Measurements from ENCODE around the gene UBC.

UBC gene

GRCh38 chr12:124914392-124915238 lies at the start of gene UBC:
UBC (minus strand) TSS chr12:124914650; CDS start chr12:124913771, 879 bp downstream.
- Histone ChIP-seq H3K36me3 (ENCODE audit: control insufficient read depth, insufficient read depth, low read length) (peaks cover 33% of the 10 kb centered on the region), H3K4me1 (ENCODE audit: control insufficient read depth, insufficient read depth, low read length) (peaks cover 34% of the 10 kb centered on the region), H3K27me3 (ENCODE audit: control insufficient read depth, insufficient read depth, low read length) (no peaks in the 10 kb centered on the region)

GRCh38 chr12:124963211-124963610 lies 48.8 kb upstream of the UBC start:
- Histone ChIP-seq H3K27me3 (ENCODE audit: control insufficient read depth, insufficient read depth, low read length) (no peaks in the 10 kb centered on the region), H3K9ac (ENCODE audit: low read length) (no peak overlapping the region), H3K4me1 (ENCODE audit: control insufficient read depth, insufficient read depth, low read length) (no peaks in the 10 kb centered on the region), H3K27ac (ENCODE audit: low read depth, low read length) (no peak overlapping the region), H3K9me3 (ENCODE audit: control insufficient read depth, insufficient read depth, low read depth, low read length) (no peaks in the 10 kb centered on the region), H3K36me3 (ENCODE audit: control insufficient read depth, insufficient read depth, low read length) (peaks cover 84% of the 10 kb centered on the region), H3K4me3 (ENCODE audit: low read depth, low read length) (no peak overlapping the region)

More at GRCh38 chr12:124914392-124915238, at the start of gene UBC:
- no peaks in the 10 kb centered on the region for H3K9me3 ChIP-seq (ENCODE audit: control insufficient read depth, insufficient read depth, low read depth, low read length)
- H3K9ac ChIP-seq (ENCODE audit: low read length): peak within 1 kb of the TSS; percentile 99
- peak within 1 kb of the TSS; percentile 90 for H3K4me3 ChIP-seq (ENCODE audit: low read depth, low read length)
- peak within 1 kb of the TSS; percentile 100 for H3K27ac ChIP-seq (ENCODE audit: low read depth, low read length)

- no peaks in the 10 kb centered on the region for H3K4me1 ChIP-seq (ENCODE audit: control insufficient read depth, insufficient read depth, low read length)
- H3K4me3 ChIP-seq (ENCODE audit: low read depth, low read length): no peak overlapping the region
- no peaks in the 10 kb centered on the region for H3K9me3 ChIP-seq (ENCODE audit: control insufficient read depth, insufficient read depth, low read depth, low read length)
- no peaks in the 10 kb centered on the region for H3K27me3 ChIP-seq (ENCODE audit: control insufficient read depth, insufficient read depth, low read length)
- H3K9ac ChIP-seq (ENCODE audit: low read length): no peak overlapping the region
- H3K27ac ChIP-seq (ENCODE audit: low read depth, low read length): no peak overlapping the region
- peaks cover 83% of the 10 kb centered on the region for H3K36me3 ChIP-seq (ENCODE audit: control insufficient read depth, insufficient read depth, low read length)
These were observed 46.6 kb upstream of the UBC start for GRCh38 chr12:124961055-124961454.

GRCh38 chr12:124956571-124956970 lies 42.1 kb upstream of the UBC start:
- Histone ChIP-seq H3K9ac (ENCODE audit: low read length) (no peak overlapping the region), H3K27ac (ENCODE audit: low read depth, low read length) (no peak overlapping the region), H3K36me3 (ENCODE audit: control insufficient read depth, insufficient read depth, low read length) (peaks cover 89% of the 10 kb centered on the region), H3K4me3 (ENCODE audit: low read depth, low read length) (no peak overlapping the region), H3K9me3 (ENCODE audit: control insufficient read depth, insufficient read depth, low read depth, low read length) (no peaks in the 10 kb centered on the region), H3K27me3 (ENCODE audit: control insufficient read depth, insufficient read depth, low read length) (no peaks in the 10 kb centered on the region), H3K4me1 (ENCODE audit: control insufficient read depth, insufficient read depth, low read length) (no peaks in the 10 kb centered on the region)

- Histone ChIP-seq H3K4me3 (ENCODE audit: low read depth, low read length) (no peak overlapping the region), H3K9me3 (ENCODE audit: control insufficient read depth, insufficient read depth, low read depth, low read length) (no peaks in the 10 kb centered on the region), H3K9ac (ENCODE audit: low read length) (no peak overlapping the region), H3K27me3 (ENCODE audit: control insufficient read depth, insufficient read depth, low read length) (no peaks in the 10 kb centered on the region), H3K27ac (ENCODE audit: low read depth, low read length) (no peak overlapping the region), H3K36me3 (ENCODE audit: control insufficient read depth, insufficient read depth, low read length) (peaks cover 89% of the 10 kb centered on the region), H3K4me1 (ENCODE audit: control insufficient read depth, insufficient read depth, low read length) (no peaks in the 10 kb centered on the region)
These were observed 40.3 kb upstream of the UBC start for GRCh38 chr12:124954771-124955170.

GRCh38 chr12:124953689-124954405 lies 39.4 kb upstream of the UBC start:
- Histone ChIP-seq H3K27me3 (ENCODE audit: control insufficient read depth, insufficient read depth, low read length) (no peaks in the 10 kb centered on the region), H3K4me3 (ENCODE audit: low read depth, low read length) (no peak overlapping the region), H3K27ac (ENCODE audit: low read depth, low read length) (no peak overlapping the region), H3K36me3 (ENCODE audit: control insufficient read depth, insufficient read depth, low read length) (peaks cover 93% of the 10 kb centered on the region), H3K9ac (ENCODE audit: low read length) (no peak overlapping the region), H3K9me3 (ENCODE audit: control insufficient read depth, insufficient read depth, low read depth, low read length) (no peaks in the 10 kb centered on the region), H3K4me1 (ENCODE audit: control insufficient read depth, insufficient read depth, low read length) (no peaks in the 10 kb centered on the region)

GRCh38 chr12:124952801-124953200 lies 38.4 kb upstream of the UBC start:
- Histone ChIP-seq H3K36me3 (ENCODE audit: control insufficient read depth, insufficient read depth, low read length) (peaks cover 93% of the 10 kb centered on the region), H3K9ac (ENCODE audit: low read length) (no peak overlapping the region), H3K9me3 (ENCODE audit: control insufficient read depth, insufficient read depth, low read depth, low read length) (no peaks in the 10 kb centered on the region), H3K4me1 (ENCODE audit: control insufficient read depth, insufficient read depth, low read length) (no peaks in the 10 kb centered on the region), H3K4me3 (ENCODE audit: low read depth, low read length) (no peak overlapping the region), H3K27me3 (ENCODE audit: control insufficient read depth, insufficient read depth, low read length) (no peaks in the 10 kb centered on the region), H3K27ac (ENCODE audit: low read depth, low read length) (no peak overlapping the region)

- no peaks in the 10 kb centered on the region for H3K4me1 ChIP-seq (ENCODE audit: control insufficient read depth, insufficient read depth, low read length)
- H3K9ac ChIP-seq (ENCODE audit: low read length): no peak overlapping the region
- H3K36me3 ChIP-seq (ENCODE audit: control insufficient read depth, insufficient read depth, low read length): peaks cover 96% of the 10 kb centered on the region
- H3K27me3 ChIP-seq (ENCODE audit: control insufficient read depth, insufficient read depth, low read length): no peaks in the 10 kb centered on the region
- no peak overlapping the region for H3K27ac ChIP-seq (ENCODE audit: low read depth, low read length)
- no peak overlapping the region for H3K4me3 ChIP-seq (ENCODE audit: low read depth, low read length)
- H3K9me3 ChIP-seq (ENCODE audit: control insufficient read depth, insufficient read depth, low read depth, low read length): no peaks in the 10 kb centered on the region
These were observed 37.8 kb upstream of the UBC start for GRCh38 chr12:124952295-124952694.

GRCh38 chr12:124949779-124950728 lies 35.6 kb upstream of the UBC start:
- H3K4me3 ChIP-seq (ENCODE audit: low read depth, low read length): no peak overlapping the region
- no peaks in the 10 kb centered on the region for H3K27me3 ChIP-seq (ENCODE audit: control insufficient read depth, insufficient read depth, low read length)
- H3K4me1 ChIP-seq (ENCODE audit: control insufficient read depth, insufficient read depth, low read length): no peaks in the 10 kb centered on the region
- H3K9me3 ChIP-seq (ENCODE audit: control insufficient read depth, insufficient read depth, low read depth, low read length): no peaks in the 10 kb centered on the region
- no peak overlapping the region for H3K9ac ChIP-seq (ENCODE audit: low read length)
- no peak overlapping the region for H3K27ac ChIP-seq (ENCODE audit: low read depth, low read length)
- peaks cover 88% of the 10 kb centered on the region for H3K36me3 ChIP-seq (ENCODE audit: control insufficient read depth, insufficient read depth, low read length)

GRCh38 chr12:124949066-124949465 lies 34.6 kb upstream of the UBC start:
- H3K4me1 ChIP-seq (ENCODE audit: control insufficient read depth, insufficient read depth, low read length): no peaks in the 10 kb centered on the region
- H3K9ac ChIP-seq (ENCODE audit: low read length): no peak overlapping the region
- no peaks in the 10 kb centered on the region for H3K9me3 ChIP-seq (ENCODE audit: control insufficient read depth, insufficient read depth, low read depth, low read length)
- peaks cover 81% of the 10 kb centered on the region for H3K36me3 ChIP-seq (ENCODE audit: control insufficient read depth, insufficient read depth, low read length)
- no peak overlapping the region for H3K27ac ChIP-seq (ENCODE audit: low read depth, low read length)
- H3K4me3 ChIP-seq (ENCODE audit: low read depth, low read length): no peak overlapping the region
- H3K27me3 ChIP-seq (ENCODE audit: control insufficient read depth, insufficient read depth, low read length): no peaks in the 10 kb centered on the region

Measured in HUES6 (cell line).